Smooth muscle cell (in vitro differentiated cells): ENCODE results near the gene NAT14. TPM values are rescaled to one million over a fixed set of nuclear protein-coding genes. Genes with fewer than 3 reads are reported as not detected.

Source experiments
- DNase-seq: peaks from one replicate; lab custom pipeline; 2025; ENCODE audit not compliant: unreplicated experiment; lab: John Stamatoyannopoulos, UW
- H2AFZ ChIP-seq: fragments of 200-600 bp; sonication (generic); 2 replicates; pipeline ENCODE4 v1.6.0; 2016; ENCODE audit warnings: antibody characterized with exemption, low read depth, mild to moderate bottlenecking
- H3F3A ChIP-seq: fragments of 200-600 bp; sonication (generic); 2 replicates; pipeline ENCODE4 v1.6.0; 2017; ENCODE audit warnings: antibody characterized with exemption, low read depth
- H3K27ac ChIP-seq: fragments of 200-600 bp; sonication (generic); 2 replicates; pipeline ENCODE4 v1.5.1; 2016; ENCODE audit warnings: low read depth, mild to moderate bottlenecking
- H3K27me3 ChIP-seq: fragments of 200-600 bp; sonication (generic); 2 replicates; pipeline ENCODE4 v1.6.1; 2016; ENCODE audit warnings: low read depth, mild to moderate bottlenecking
- H3K36me3 ChIP-seq: fragments of 200-600 bp; sonication (generic); 2 replicates; pipeline ENCODE4 v1.5.1; 2016; ENCODE audit warnings: low read depth
- H3K4me1 ChIP-seq: fragments of 200-600 bp; sonication (generic); 2 replicates; pipeline ENCODE4 v1.5.1; 2016; ENCODE audit warnings: low read depth
- H3K4me2 ChIP-seq: fragments of 200-600 bp; sonication (generic); 2 replicates; pipeline ENCODE4 v1.6.0; 2016; ENCODE audit warnings: mild to moderate bottlenecking
- H3K4me3 ChIP-seq: fragments of 200-600 bp; sonication (generic); 2 replicates; pipeline ENCODE4 v1.5.1; 2016; ENCODE audit warnings: mild to moderate bottlenecking
- H3K79me2 ChIP-seq: fragments of 200-600 bp; sonication (generic); 2 replicates; pipeline ENCODE4 v1.6.0; 2016; ENCODE audit warnings: low read depth, mild to moderate bottlenecking
- H3K9ac ChIP-seq: fragments of 200-600 bp; sonication (generic); 2 replicates; pipeline ENCODE4 v1.6.0; 2016; ENCODE audit warnings: low read depth
- H3K9me3 ChIP-seq: fragments of 200-600 bp; sonication (generic); replicated peaks from 2 replicates; pipeline ENCODE4 v1.5.1; 2016; ENCODE audit warnings: low read depth
- H4K20me1 ChIP-seq: fragments of 200-600 bp; sonication (generic); 2 replicates; pipeline ENCODE4 v1.6.0; 2016; ENCODE audit warnings: low read depth
- CTCF ChIP-seq: fragments of 200-600 bp; sonication (generic); IDR thresholded peaks from 2 replicates; pipeline ENCODE4 v1.5.1; 2017; ENCODE audit warnings: borderline replicate concordance, mild to moderate bottlenecking, antibody characterized with exemption; ENCODE audit not compliant: insufficient read depth, poor library complexity, severe bottlenecking
- WGBS: methylation state at CpG from one replicate; pipeline ENCODE4 v1.1.7; 2016; ENCODE audit warnings: low lambda C conversion rate; 5-methylcytosine and 5-hydroxymethylcytosine counted together
- polyA plus RNA-seq: library from polyadenylated mRNA; unstranded; fragments of >200 nt; fragmentation: Nextera tagmentation; extraction: Ambion mirVana; gene quantifications from 2 replicates; pipeline ENCODE4 v1.2.1, GENCODE V29; 2016
- total RNA-seq: library from RNA; depleted of rRNA; stranded (reverse); fragments of >200 nt; gene quantifications from 2 replicates; pipeline ENCODE4 v1.2.3, GENCODE V29; 2014

Gene NAT14
- total and polyA plus RNA-seq, 2 experiments from 2014 or later = 14.3 to 67.5 TPM

GRCh38 chr19:55504252-55504603 is 19.2 kb downstream of the NAT14 start:
- H3K9me3 ChIP-seq = no peaks in the 10 kb centered on the region
- WGBS = 48% methylated on average over 13 of the region's 13 CpGs
- no peak overlapping the region for H2AFZ ChIP-seq
- no peak overlapping the region for H3K27ac ChIP-seq
- no peaks in the 10 kb centered on the region for H3K27me3 ChIP-seq
- no peaks in the 10 kb centered on the region for H3K79me2 ChIP-seq
- H3K4me1 ChIP-seq = no peaks in the 10 kb centered on the region
- no peak for DNase-seq
- no peaks in the 10 kb centered on the region for H3F3A ChIP-seq
- H4K20me1 ChIP-seq = no peaks in the 10 kb centered on the region
- TF ChIP-seq CTCF = no peak
- peak overlapping the region; percentile 64 for H3K4me3 ChIP-seq
- H3K4me2 ChIP-seq = peak overlapping the region; percentile 90
- no peak overlapping the region for H3K9ac ChIP-seq
- no peaks in the 10 kb centered on the region for H3K36me3 ChIP-seq

GRCh38 chr19:55504981-55505380 is 20.0 kb downstream of the NAT14 start:
- no peak overlapping the region for H3K9ac ChIP-seq
- no peaks in the 10 kb centered on the region for H3K79me2 ChIP-seq
- no peak for DNase-seq
- H3K4me1 ChIP-seq = no peaks in the 10 kb centered on the region
- TF ChIP-seq CTCF = no peak
- no peaks in the 10 kb centered on the region for H3K27me3 ChIP-seq
- no peaks in the 10 kb centered on the region for H3K9me3 ChIP-seq
- WGBS = 87% methylated on average over 11 of the region's 11 CpGs
- no peaks in the 10 kb centered on the region for H4K20me1 ChIP-seq
- no peaks in the 10 kb centered on the region for H3K36me3 ChIP-seq
- no peak overlapping the region for H3K4me3 ChIP-seq
- no peak overlapping the region for H2AFZ ChIP-seq
- no peak overlapping the region for H3K27ac ChIP-seq
- H3K4me2 ChIP-seq = no peak overlapping the region
- no peaks in the 10 kb centered on the region for H3F3A ChIP-seq

- Histone ChIP-seq H3K79me2 (no peaks in the 10 kb centered on the region), H3K9ac (no peak overlapping the region), H3F3A (no peaks in the 10 kb centered on the region), H3K9me3 (no peaks in the 10 kb centered on the region), H3K27me3 (no peaks in the 10 kb centered on the region), H3K27ac (no peak overlapping the region), H4K20me1 (no peaks in the 10 kb centered on the region), H3K4me2 (no peak overlapping the region), H3K36me3 (no peaks in the 10 kb centered on the region), H2AFZ (no peak overlapping the region), H3K4me3 (no peak overlapping the region), H3K4me1 (no peaks in the 10 kb centered on the region)
- TF ChIP-seq CTCF = no peak
- 88% methylated on average over 10 of the region's 10 CpGs for WGBS
- no peak for DNase-seq
These were observed 23.1 kb downstream of the NAT14 start for GRCh38 chr19:55508120-55508519.

- Histone ChIP-seq H3K36me3 (no peaks in the 10 kb centered on the region), H2AFZ (peak overlapping the region; percentile 72), H3K4me1 (no peaks in the 10 kb centered on the region), H3K79me2 (no peaks in the 10 kb centered on the region), H3F3A (no peaks in the 10 kb centered on the region), H3K9me3 (no peaks in the 10 kb centered on the region), H3K27me3 (no peaks in the 10 kb centered on the region), H3K4me2 (peak overlapping the region; percentile 89), H4K20me1 (no peaks in the 10 kb centered on the region), H3K9ac (peak overlapping the region; percentile 84), H3K27ac (peak overlapping the region; percentile 52), H3K4me3 (peak overlapping the region; percentile 53)
- TF ChIP-seq CTCF = peak; percentile 85
- DNase-seq = peak; percentile 78
- 27% methylated on average over 45 of the region's 61 CpGs for WGBS
These were observed 32.1 kb downstream of the NAT14 start for GRCh38 chr19:55516878-55517620.
